22Rv1 (cell line): ENCODE measurements around the gene ABI1.

Experiments used
- CTCF ChIP-seq: fragments of 450-650 bp; IDR thresholded peaks from 2 replicates; pipeline ENCODE4 v1.5.1; 2017; ENCODE audit warnings: mild to moderate bottlenecking
- ZFX ChIP-seq: fragments of 450-650 bp; IDR thresholded peaks from 2 replicates; pipeline ENCODE4 v1.6.1; 2017; ENCODE audit warnings: antibody characterized with exemption, borderline replicate concordance

GRCh38 chr10:26738301-26738911 is 122.4 kb downstream of the ABI1 start:
- TF ChIP-seq CTCF (no peak), ZFX (no peak)
